Heart left ventricle (tissue), 13 donors: Measurements from ENCODE around the gene BCL2L13.

ENCODE experiments used
- POLR2A ChIP-seq, 2 donors: fragments of 450-650 bp; IDR thresholded peaks; one replicate each; pipeline ENCODE4 v1.6.1; 2017; ENCODE audit warnings: antibody characterized with exemption in 2 of 2, mild to moderate bottlenecking in 2 of 2, moderate library complexity in 2 of 2
- TF ChIP-seq, protein P1 (sequence below), 12 donors: fragments of 200-600 bp; sonication (generic) in 4 of 12; IDR thresholded peaks; one replicate each; pipeline versions ENCODE4 v1.5.0 to v1.8.0; 2018 to 2022; ENCODE audit warnings: antibody characterized with exemption in 12 of 12, mild to moderate bottlenecking in 5 of 12
- donor health status: ischemic (EF 13 %, LVEDD 7.1; RV severe dilation, severe dysfunction).
- donor health status: DM: no; HTN: yes; CAD: no.
- donor health status: DM: no; HTN: no; CAD: no.
- donor health status: ischemic (EF 25% LVEDD 6.9; RV normal size, moderate dysfunction).
- donor health status: ischemic (EF 25% LVEDD 5.7; RV mildly dilated, moderate dysfunction).
- donor health status: ischemic (EF 35%, LVEDD 5.7; RV mildly dilated, moderate dysfunction).
- donor health status: nonischemic (EF 11% LVEDD 7.7; RV severe dilation, severe dysfunction).
- donor health status: DM: yes; HTN: yes; CAD: no.
- donor health status: PGD.
- donor health status: ischemic (EF 29% LVEDD 5.4; RV normal size, mild dysfunction).
- donor health status: nonischemic (EF 23%, LVEDD 6.1; RV moderate dilation, normal function).

DNA sequence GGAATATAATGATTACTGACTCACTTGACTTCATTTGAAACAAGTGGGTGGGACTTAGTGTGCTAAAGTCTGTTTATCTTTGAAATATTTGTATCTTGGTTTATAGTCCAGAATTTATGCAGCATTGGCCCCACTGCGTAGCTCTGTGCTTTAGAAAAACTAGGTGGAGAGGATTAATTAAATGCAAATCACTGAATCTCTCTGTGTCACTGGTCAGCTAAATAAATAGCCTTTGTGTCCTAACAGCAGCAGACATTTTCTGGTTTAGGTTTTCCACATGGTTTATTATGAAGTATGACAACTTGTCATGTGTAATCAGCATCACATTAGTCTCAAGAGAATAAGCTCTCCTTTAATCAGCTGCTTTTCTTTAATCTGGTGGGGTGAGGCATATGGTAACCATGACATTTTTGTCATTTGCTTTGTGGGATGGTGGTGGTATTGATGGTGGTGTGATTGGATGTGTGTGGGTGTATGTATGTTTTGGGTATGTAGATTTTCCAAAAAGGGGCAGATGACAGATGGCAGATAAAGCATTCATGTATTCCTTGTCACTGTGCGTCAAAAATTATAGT, 33.9 kb downstream of the BCL2L13 start:
- TF ChIP-seq, protein P1, sequence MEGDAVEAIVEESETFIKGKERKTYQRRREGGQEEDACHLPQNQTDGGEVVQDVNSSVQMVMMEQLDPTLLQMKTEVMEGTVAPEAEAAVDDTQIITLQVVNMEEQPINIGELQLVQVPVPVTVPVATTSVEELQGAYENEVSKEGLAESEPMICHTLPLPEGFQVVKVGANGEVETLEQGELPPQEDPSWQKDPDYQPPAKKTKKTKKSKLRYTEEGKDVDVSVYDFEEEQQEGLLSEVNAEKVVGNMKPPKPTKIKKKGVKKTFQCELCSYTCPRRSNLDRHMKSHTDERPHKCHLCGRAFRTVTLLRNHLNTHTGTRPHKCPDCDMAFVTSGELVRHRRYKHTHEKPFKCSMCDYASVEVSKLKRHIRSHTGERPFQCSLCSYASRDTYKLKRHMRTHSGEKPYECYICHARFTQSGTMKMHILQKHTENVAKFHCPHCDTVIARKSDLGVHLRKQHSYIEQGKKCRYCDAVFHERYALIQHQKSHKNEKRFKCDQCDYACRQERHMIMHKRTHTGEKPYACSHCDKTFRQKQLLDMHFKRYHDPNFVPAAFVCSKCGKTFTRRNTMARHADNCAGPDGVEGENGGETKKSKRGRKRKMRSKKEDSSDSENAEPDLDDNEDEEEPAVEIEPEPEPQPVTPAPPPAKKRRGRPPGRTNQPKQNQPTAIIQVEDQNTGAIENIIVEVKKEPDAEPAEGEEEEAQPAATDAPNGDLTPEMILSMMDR (IDR thresholded peaks at IDR 0.05), result no peak
- TF ChIP-seq POLR2A (IDR thresholded peaks at IDR 0.05), result no peak
